Measurements from ENCODE around the gene LMNB1. TPM values are rescaled to one million over a fixed set of nuclear protein-coding genes. Genes with fewer than 3 reads are reported as not detected.
A peak's percentile ranks its signal among the peaks of the same experiment; 100 is the strongest.
"Not testable (repeated sequence)": the region's sequence is repeated elsewhere in the genome, so short reads cannot be mapped to it uniquely, and the experiment has no call there.

LMNB1 gene
- total RNA-seq, 2 experiments from 2014 or later: 173 to 280 TPM

DNA sequence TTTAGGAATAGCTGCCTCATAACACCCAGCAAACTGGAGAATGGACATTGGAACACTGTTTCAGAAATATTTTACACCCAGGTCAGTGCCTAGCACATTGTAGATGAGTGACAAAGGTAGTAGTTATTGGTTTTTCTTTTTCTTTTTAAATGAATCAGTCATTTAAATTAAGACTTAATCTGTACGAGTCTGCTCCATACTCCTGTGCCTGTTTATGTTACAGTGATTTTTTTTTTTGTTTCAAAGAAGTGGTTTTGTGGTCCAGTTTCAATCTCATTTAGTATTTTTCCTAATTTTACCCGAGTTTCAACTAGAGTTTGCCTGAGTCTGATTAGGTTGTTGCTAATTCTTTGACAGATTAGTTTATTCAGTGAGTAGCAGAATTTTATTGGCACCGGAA, 16.2 kb downstream of the LMNB1 start:
- BruUV-seq (replicated peaks): no TSS peak
- H3K4me1 ChIP-seq (ENCODE audit: insufficient read depth, low read length, poor library complexity, severe bottlenecking): peaks cover 63% of the 10 kb centered on the region
- no peak overlapping the region for H3K4me3 ChIP-seq (ENCODE audit: low read depth, low read length, poor library complexity, severe bottlenecking)

DNA sequence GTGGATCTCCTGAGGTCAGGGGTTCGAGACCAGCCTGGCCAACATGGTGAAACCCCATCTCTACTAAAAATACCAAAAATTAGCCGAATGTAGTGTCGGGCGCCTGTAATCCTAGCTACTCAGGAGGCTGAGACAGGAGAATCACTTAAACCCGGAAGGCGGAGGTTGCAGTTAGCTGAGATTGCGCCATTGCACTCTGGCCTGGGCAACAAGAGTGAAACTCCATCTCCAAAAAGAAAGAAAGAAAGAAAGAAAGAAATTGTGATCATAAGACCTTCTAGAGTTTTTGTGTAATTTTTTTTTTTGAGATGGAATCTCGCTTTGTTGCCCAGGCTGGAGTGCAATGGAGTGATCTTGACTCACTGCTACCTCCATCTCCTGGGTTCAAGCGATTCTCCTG, 16.7 kb downstream of the LMNB1 start:
- H3K9me3 ChIP-seq (ENCODE audit: low read length); H2AFZ ChIP-seq (ENCODE audit: low read length); H3K27ac ChIP-seq (ENCODE audit: low read depth, low read length, poor library complexity, severe bottlenecking); intact Hi-C loops (cut with micrococcal nuclease; ENCODE audit: unreplicated experiment); H3K9me2 ChIP-seq (ENCODE audit: insufficient read depth, low read length); BruUV-seq (replicated peaks); H3K4me3 ChIP-seq (ENCODE audit: low read depth, low read length, poor library complexity, severe bottlenecking); CTCF ChIA-PET (ENCODE audit: unreplicated experiment); DNase-seq (ENCODE audit: low spot score): not testable (repeated sequence)
- H3K4me2 ChIP-seq (ENCODE audit: low read length): peak overlapping the region; percentile 51
- peaks cover 71% of the 10 kb centered on the region for H4K20me1 ChIP-seq (ENCODE audit: insufficient read depth, low read length)
- POLR2A ChIA-PET: interaction anchor here (0.6 to 1.9 kb wide), 4 partner anchors 7 to 143 kb away, joined by 3 to 22 read pairs (median 4); partner anchors contain the start of gene LMNB1
- peaks cover 70% of the 10 kb centered on the region for H3K36me3 ChIP-seq (ENCODE audit: insufficient read depth, low read length)
- H3K79me2 ChIP-seq (ENCODE audit: insufficient read depth, low read depth, low read length): peaks cover 100% of the 10 kb centered on the region
- H3K4me1 ChIP-seq (ENCODE audit: insufficient read depth, low read length, poor library complexity, severe bottlenecking): peaks cover 57% of the 10 kb centered on the region

More for the DNA sequence above, 16.2 kb downstream of the LMNB1 start:
- Histone ChIP-seq H3K4me2 (ENCODE audit: low read length) (peak overlapping the region; percentile 51), H3K9me3 (ENCODE audit: low read length) (no peaks in the 10 kb centered on the region), H3K9me2 (ENCODE audit: insufficient read depth, low read length) (no peaks in the 10 kb centered on the region), H4K20me1 (ENCODE audit: insufficient read depth, low read length) (peaks cover 71% of the 10 kb centered on the region), H2AFZ (ENCODE audit: low read length) (no peak overlapping the region), H3K27ac (ENCODE audit: low read depth, low read length, poor library complexity, severe bottlenecking) (peak overlapping the region; percentile 9), H3K79me2 (ENCODE audit: insufficient read depth, low read depth, low read length) (peaks cover 100% of the 10 kb centered on the region), H3K36me3 (ENCODE audit: insufficient read depth, low read length) (peaks cover 69% of the 10 kb centered on the region)
- POLR2A ChIA-PET: interaction anchor here (0.6 to 1.0 kb wide), 3 partner anchors 13 to 144 kb away, joined by 3 to 4 read pairs (median 4); no protein-coding TSS in a partner anchor
- CTCF ChIA-PET (ENCODE audit: unreplicated experiment): no interaction called here
- no peak for DNase-seq (ENCODE audit: low spot score)
- TF ChIP-seq, protein P1, sequence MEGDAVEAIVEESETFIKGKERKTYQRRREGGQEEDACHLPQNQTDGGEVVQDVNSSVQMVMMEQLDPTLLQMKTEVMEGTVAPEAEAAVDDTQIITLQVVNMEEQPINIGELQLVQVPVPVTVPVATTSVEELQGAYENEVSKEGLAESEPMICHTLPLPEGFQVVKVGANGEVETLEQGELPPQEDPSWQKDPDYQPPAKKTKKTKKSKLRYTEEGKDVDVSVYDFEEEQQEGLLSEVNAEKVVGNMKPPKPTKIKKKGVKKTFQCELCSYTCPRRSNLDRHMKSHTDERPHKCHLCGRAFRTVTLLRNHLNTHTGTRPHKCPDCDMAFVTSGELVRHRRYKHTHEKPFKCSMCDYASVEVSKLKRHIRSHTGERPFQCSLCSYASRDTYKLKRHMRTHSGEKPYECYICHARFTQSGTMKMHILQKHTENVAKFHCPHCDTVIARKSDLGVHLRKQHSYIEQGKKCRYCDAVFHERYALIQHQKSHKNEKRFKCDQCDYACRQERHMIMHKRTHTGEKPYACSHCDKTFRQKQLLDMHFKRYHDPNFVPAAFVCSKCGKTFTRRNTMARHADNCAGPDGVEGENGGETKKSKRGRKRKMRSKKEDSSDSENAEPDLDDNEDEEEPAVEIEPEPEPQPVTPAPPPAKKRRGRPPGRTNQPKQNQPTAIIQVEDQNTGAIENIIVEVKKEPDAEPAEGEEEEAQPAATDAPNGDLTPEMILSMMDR (conservative IDR thresholded peaks at IDR 0.05; ENCODE audit: low read length): no peak
- no peak for TF ChIP-seq EZH2phosphoT487 (IDR thresholded peaks at IDR 0.05; ENCODE audit: borderline replicate concordance, low read depth, low read length)
- intact Hi-C loops (cut with micrococcal nuclease; ENCODE audit: unreplicated experiment): no loop called here

DNA sequence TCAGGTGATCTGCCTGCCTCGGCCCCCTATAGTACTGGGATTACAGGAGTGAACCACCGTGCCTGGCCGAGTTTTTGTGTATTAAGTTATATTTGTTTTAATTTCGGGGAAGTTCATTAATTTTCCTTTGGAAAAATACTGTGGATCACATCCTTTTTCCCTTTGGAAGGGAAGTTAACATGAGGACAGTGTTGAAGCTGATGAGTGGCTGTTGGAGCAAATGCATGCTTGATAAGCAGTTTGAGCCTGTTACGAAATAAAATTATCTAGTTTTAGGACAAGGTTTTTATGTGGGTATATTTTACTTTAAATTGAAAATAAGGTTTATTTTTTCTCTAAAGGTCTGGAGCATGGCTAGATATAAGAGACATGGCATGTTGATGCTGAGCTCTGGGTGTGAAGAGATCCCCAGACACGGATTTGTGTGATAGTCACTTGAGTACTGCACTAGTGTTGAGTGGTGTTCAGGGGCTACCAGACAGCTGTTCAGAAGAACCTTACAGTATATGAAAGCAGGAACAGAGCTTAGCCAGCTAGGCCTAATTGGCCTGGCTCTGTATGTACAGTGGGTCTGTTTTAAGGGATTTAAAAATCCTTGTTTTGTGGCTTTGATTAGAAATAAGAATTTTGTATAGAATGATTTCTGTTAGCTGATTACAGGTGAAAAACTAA, 17.4 kb downstream of the LMNB1 start:
- no peak overlapping the region for H3K4me3 ChIP-seq (ENCODE audit: low read depth, low read length, poor library complexity, severe bottlenecking)
- ChIA-PET POLR2A (interaction anchor here (0.6 to 1.9 kb wide), 7 partner anchors 8 to 41 kb away, joined by 3 to 22 read pairs (median 3); partner anchors contain the start of gene LMNB1), CTCF (ENCODE audit: unreplicated experiment) (no interaction called here)
- no peak for TF ChIP-seq EZH2phosphoT487 (IDR thresholded peaks at IDR 0.05; ENCODE audit: borderline replicate concordance, low read depth, low read length)
- TF ChIP-seq, protein P1 (conservative IDR thresholded peaks at IDR 0.05; ENCODE audit: low read length): no peak
- H4K20me1 ChIP-seq (ENCODE audit: insufficient read depth, low read length): peaks cover 69% of the 10 kb centered on the region
- peaks cover 66% of the 10 kb centered on the region for H3K36me3 ChIP-seq (ENCODE audit: insufficient read depth, low read length)
- peaks cover 100% of the 10 kb centered on the region for H3K79me2 ChIP-seq (ENCODE audit: insufficient read depth, low read depth, low read length)
- peak overlapping the region; percentile 51 for H3K4me2 ChIP-seq (ENCODE audit: low read length)
- intact Hi-C loops (cut with micrococcal nuclease; ENCODE audit: unreplicated experiment): no loop called here
- H3K4me1 ChIP-seq (ENCODE audit: insufficient read depth, low read length, poor library complexity, severe bottlenecking): peaks cover 55% of the 10 kb centered on the region
- DNase-seq (ENCODE audit: low spot score): peak; percentile 30
- H2AFZ ChIP-seq (ENCODE audit: low read length): no peak overlapping the region
- H3K9me3 ChIP-seq (ENCODE audit: low read length): no peaks in the 10 kb centered on the region
- H3K9me2 ChIP-seq (ENCODE audit: insufficient read depth, low read length): no peaks in the 10 kb centered on the region
- no peak overlapping the region for H3K27ac ChIP-seq (ENCODE audit: low read depth, low read length, poor library complexity, severe bottlenecking)
- BruUV-seq (replicated peaks): TSS peak; percentile 8
